Progenitor cell of endocrine pancreas (in vitro differentiated cells): ENCODE results near the gene RFX2. TPM values are rescaled to one million over a fixed set of nuclear protein-coding genes. Genes with fewer than 3 reads are reported as not detected.
A peak's percentile ranks its signal among the peaks of the same experiment; 100 is the strongest.
"Not testable (repeated sequence)": the region's sequence is repeated elsewhere in the genome, so short reads cannot be mapped to it uniquely, and the experiment has no call there.

Source experiments
- DNase-seq: peaks from one replicate; pipeline ENCODE4 v3.0.0; 2021; ENCODE audit warnings: low spot score; ENCODE audit not compliant: unreplicated experiment
- H3K27ac Mint-ChIP-seq: 2 replicates; pipeline ENCODE4 v1.8.0; 2021; ENCODE audit warnings: mild to moderate bottlenecking, moderate library complexity, mixed read lengths
- H3K27me3 Mint-ChIP-seq: 2 replicates; pipeline ENCODE4 v1.8.0; 2021; ENCODE audit warnings: mixed read lengths
- H3K36me3 Mint-ChIP-seq: 2 replicates; pipeline ENCODE4 v1.8.0; 2022; ENCODE audit warnings: mixed read lengths; ENCODE audit not compliant: insufficient read depth
- H3K4me1 Mint-ChIP-seq: 2 replicates; pipeline ENCODE4 v1.8.0; 2021; ENCODE audit warnings: low read depth, mixed read lengths
- H3K4me3 Mint-ChIP-seq: 2 replicates; pipeline ENCODE4 v1.8.0; 2021; ENCODE audit warnings: low read depth, mild to moderate bottlenecking, moderate library complexity, mixed read lengths
- H3K9me3 Mint-ChIP-seq: 2 replicates; pipeline ENCODE4 v1.8.0; 2021; ENCODE audit warnings: low read depth, mixed read lengths
- total RNA-seq: library from RNA; stranded (reverse); gene quantifications from 2 replicates; pipeline ENCODE4 v1.2.1, GENCODE V29; 2021
- TF ChIP-seq, protein P1 (sequence below): fragments of 200-600 bp; sonication (generic); IDR thresholded peaks from one replicate; pipeline ENCODE4 v1.5.0; 2021; ENCODE audit warnings: antibody characterized with exemption, mild to moderate bottlenecking; ENCODE audit not compliant: unreplicated experiment

RFX2 gene
- total RNA-seq, 1 donor from 2014 or later, result 24.2 TPM

- H3K9me3 Mint-ChIP-seq, result peaks cover 3% of the 10 kb centered on the region
- TF ChIP-seq, protein P1, sequence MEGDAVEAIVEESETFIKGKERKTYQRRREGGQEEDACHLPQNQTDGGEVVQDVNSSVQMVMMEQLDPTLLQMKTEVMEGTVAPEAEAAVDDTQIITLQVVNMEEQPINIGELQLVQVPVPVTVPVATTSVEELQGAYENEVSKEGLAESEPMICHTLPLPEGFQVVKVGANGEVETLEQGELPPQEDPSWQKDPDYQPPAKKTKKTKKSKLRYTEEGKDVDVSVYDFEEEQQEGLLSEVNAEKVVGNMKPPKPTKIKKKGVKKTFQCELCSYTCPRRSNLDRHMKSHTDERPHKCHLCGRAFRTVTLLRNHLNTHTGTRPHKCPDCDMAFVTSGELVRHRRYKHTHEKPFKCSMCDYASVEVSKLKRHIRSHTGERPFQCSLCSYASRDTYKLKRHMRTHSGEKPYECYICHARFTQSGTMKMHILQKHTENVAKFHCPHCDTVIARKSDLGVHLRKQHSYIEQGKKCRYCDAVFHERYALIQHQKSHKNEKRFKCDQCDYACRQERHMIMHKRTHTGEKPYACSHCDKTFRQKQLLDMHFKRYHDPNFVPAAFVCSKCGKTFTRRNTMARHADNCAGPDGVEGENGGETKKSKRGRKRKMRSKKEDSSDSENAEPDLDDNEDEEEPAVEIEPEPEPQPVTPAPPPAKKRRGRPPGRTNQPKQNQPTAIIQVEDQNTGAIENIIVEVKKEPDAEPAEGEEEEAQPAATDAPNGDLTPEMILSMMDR, result no peak
Observed at GRCh38 chr19:6115992-6116391, 5.7 kb upstream of the RFX2 start.

DNA sequence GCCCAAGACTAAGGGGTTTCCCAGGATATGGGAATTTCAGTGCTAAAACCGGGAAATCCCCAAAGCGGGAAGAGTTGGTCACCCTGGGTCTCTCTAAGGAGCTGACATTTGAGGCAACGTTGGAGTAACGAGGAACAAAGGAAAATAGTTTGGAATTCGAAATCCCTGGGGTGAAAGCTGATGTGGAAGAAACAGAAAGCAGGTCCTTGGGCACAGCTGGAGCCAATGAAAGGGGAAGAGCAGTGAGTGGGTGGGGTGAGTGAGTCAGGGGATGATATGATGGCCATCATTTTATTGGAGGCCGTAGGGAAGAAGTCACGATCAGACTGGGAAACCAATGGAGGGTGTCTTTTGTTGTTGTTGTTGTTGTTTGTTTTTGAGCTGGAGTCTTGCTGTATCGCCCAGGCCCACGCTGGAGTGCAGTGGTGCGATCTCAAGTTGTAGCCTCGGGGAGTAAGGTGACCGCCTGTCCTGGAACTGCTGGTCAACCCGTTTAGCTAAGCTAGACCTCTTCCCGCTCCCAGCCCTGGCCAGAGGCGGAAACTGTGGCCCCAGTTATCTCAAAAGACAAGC, 3.4 kb upstream of the RFX2 start:
- no peaks in the 10 kb centered on the region for H3K36me3 Mint-ChIP-seq
- H3K27ac Mint-ChIP-seq, result no peak overlapping the region
- no peak overlapping the region for H3K4me3 Mint-ChIP-seq
- H3K4me1 Mint-ChIP-seq, result peaks cover 9% of the 10 kb centered on the region
- no peak for DNase-seq
- H3K9me3 Mint-ChIP-seq, result peaks cover 3% of the 10 kb centered on the region
- TF ChIP-seq, protein P1, result no peak
- H3K27me3 Mint-ChIP-seq, result no peaks in the 10 kb centered on the region

More at GRCh38 chr19:6115992-6116391, 5.7 kb upstream of the RFX2 start:
- Mint-ChIP-seq H3K27ac (no peak overlapping the region), H3K36me3 (no peaks in the 10 kb centered on the region), H3K27me3 (no peaks in the 10 kb centered on the region), H3K4me3 (no peak overlapping the region), H3K4me1 (no peaks in the 10 kb centered on the region)
- DNase-seq, result no peak

DNA sequence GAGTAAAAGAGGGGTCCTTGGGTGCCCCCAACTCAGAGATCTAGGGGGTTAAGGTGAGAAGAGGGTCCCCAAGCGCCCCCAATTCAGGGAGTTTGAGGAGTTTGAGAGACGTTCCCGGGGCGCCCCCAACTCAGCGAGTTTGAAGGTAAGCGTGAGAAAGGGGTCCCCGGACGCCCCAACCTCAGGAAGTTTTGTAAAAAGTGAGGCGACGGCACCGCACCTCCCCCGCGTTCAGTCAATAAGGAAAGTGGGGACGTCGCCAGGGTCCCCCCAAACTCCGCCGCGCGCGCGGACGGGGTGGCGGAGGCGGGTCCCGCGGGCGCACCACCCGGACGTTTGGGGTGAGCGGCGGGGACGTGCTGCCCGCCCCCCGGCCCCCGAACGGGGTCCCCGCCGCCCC, 353 bp downstream of the RFX2 start:
- Mint-ChIP-seq H3K36me3 (peaks cover 3% of the 10 kb centered on the region), H3K9me3 (peaks cover 3% of the 10 kb centered on the region), H3K27ac (peak overlapping the region; percentile 56), H3K27me3 (no peaks in the 10 kb centered on the region), H3K4me3 (peak overlapping the region; percentile 86), H3K4me1 (peaks cover 23% of the 10 kb centered on the region)
- DNase-seq, result no peak
- TF ChIP-seq, protein P1, result no peak

- Mint-ChIP-seq H3K27ac (peak overlapping the region; percentile 81), H3K4me1 (peaks cover 26% of the 10 kb centered on the region), H3K9me3 (peaks cover 3% of the 10 kb centered on the region), H3K36me3 (peaks cover 3% of the 10 kb centered on the region), H3K27me3 (no peaks in the 10 kb centered on the region), H3K4me3 (peak overlapping the region; percentile 86)
- TF ChIP-seq, protein P1, result no peak
- no peak for DNase-seq
Observed at GRCh38 chr19:6108721-6109633, 1.3 kb downstream of the RFX2 start.

- not testable (repeated sequence) for H3K9me3 Mint-ChIP-seq, DNase-seq, H3K27ac Mint-ChIP-seq, H3K36me3 Mint-ChIP-seq, H3K27me3 Mint-ChIP-seq, H3K4me3 Mint-ChIP-seq
- peaks cover 27% of the 10 kb centered on the region for H3K4me1 Mint-ChIP-seq
Observed at GRCh38 chr19:6106643-6107294, 3.5 kb downstream of the RFX2 start.
